Cardiac muscle cell (in vitro differentiated cells and primary cell): Measurements from ENCODE around the gene XRRA1. TPM values are rescaled to one million over a fixed set of nuclear protein-coding genes. Genes with fewer than 3 reads are reported as not detected.

ENCODE experiments used
- DNase-seq, 2 donors: peaks; one replicate each; pipeline versions ENCODE4 v3.0.0 to v3.0.0-alpha.2; 2010 to 2017; ENCODE audit warnings: low read depth in 1 of 2, low spot score in 1 of 2
- H3K27ac ChIP-seq: fragments of 200-600 bp; sonication (generic); 2 replicates; pipeline ENCODE4 v1.5.1; 2016
- H3K27me3 ChIP-seq: fragments of 200-600 bp; sonication (generic); 2 replicates; pipeline ENCODE4 v1.6.0; 2016; ENCODE audit warnings: control low read depth
- H3K36me3 ChIP-seq: fragments of 200-600 bp; sonication (generic); 2 replicates; pipeline ENCODE4 v1.5.1; 2016; ENCODE audit warnings: control low read depth
- H3K4me1 ChIP-seq: fragments of 200-600 bp; sonication (generic); 2 replicates; pipeline ENCODE4 v1.8.1; 2017; ENCODE audit warnings: low read depth, mild to moderate bottlenecking, mixed run types
- H3K4me3 ChIP-seq: fragments of 200-600 bp; sonication (generic); 2 replicates; pipeline ENCODE4 v1.5.1; 2016; ENCODE audit warnings: mild to moderate bottlenecking
- H3K9me3 ChIP-seq: fragments of 200-600 bp; sonication (generic); 2 replicates; pipeline ENCODE4 v1.5.1; 2017; ENCODE audit warnings: low read depth, mild to moderate bottlenecking, control low read depth
- CTCF ChIP-seq: IDR thresholded peaks from 2 replicates; pipeline ENCODE4 v1.5.1; 2012; ENCODE audit warnings: low read depth, mild to moderate bottlenecking, low read length
- polyA plus RNA-seq: library from polyadenylated mRNA; unstranded; fragments of >200 nt; fragmentation: Nextera tagmentation; extraction: Ambion mirVana; gene quantifications from 2 replicates; pipeline ENCODE4 v1.2.1, GENCODE V29; 2016
- total RNA-seq: library from RNA; depleted of rRNA; stranded (reverse); fragments of >200 nt; gene quantifications from 2 replicates; pipeline ENCODE4 v1.2.3, GENCODE V29; 2016

The XRRA1 gene
- total and polyA plus RNA-seq, 2 experiments from 2014 or later = 16.0 to 35.9 TPM

- H3K4me1 ChIP-seq = peaks cover 11% of the 10 kb centered on the region
- no peak for TF ChIP-seq CTCF
- no peak overlapping the region for H3K4me3 ChIP-seq
- no peak for DNase-seq
- no peaks in the 10 kb centered on the region for H3K27me3 ChIP-seq
- H3K27ac ChIP-seq = no peak overlapping the region
- no peaks in the 10 kb centered on the region for H3K9me3 ChIP-seq
- H3K36me3 ChIP-seq = no peaks in the 10 kb centered on the region
Measured at GRCh38 chr11:74818283-74818946, 130.5 kb downstream of the XRRA1 start.

GRCh38 chr11:74816664-74817063 is 132.2 kb downstream of the XRRA1 start:
- H3K36me3 ChIP-seq = no peaks in the 10 kb centered on the region
- H3K27me3 ChIP-seq = no peaks in the 10 kb centered on the region
- peak overlapping the region; percentile 39 for H3K27ac ChIP-seq
- no peak for DNase-seq
- H3K4me3 ChIP-seq = no peak overlapping the region
- peaks cover 4% of the 10 kb centered on the region for H3K4me1 ChIP-seq
- no peaks in the 10 kb centered on the region for H3K9me3 ChIP-seq
- no peak for TF ChIP-seq CTCF

- no peak for TF ChIP-seq CTCF
- H3K36me3 ChIP-seq = no peaks in the 10 kb centered on the region
Measured at GRCh38 chr11:74815966-74816365, 132.9 kb downstream of the XRRA1 start.

GRCh38 chr11:74809801-74810200 is 139.1 kb downstream of the XRRA1 start:
- Histone ChIP-seq H3K27me3 (no peaks in the 10 kb centered on the region), H3K27ac (no peak overlapping the region), H3K4me3 (no peak overlapping the region), H3K36me3 (no peaks in the 10 kb centered on the region), H3K4me1 (no peaks in the 10 kb centered on the region), H3K9me3 (no peaks in the 10 kb centered on the region)
- DNase-seq = no peak
- no peak for TF ChIP-seq CTCF

More at GRCh38 chr11:74815966-74816365, 132.9 kb downstream of the XRRA1 start:
- Histone ChIP-seq H3K9me3 (no peaks in the 10 kb centered on the region), H3K4me1 (peaks cover 4% of the 10 kb centered on the region), H3K4me3 (no peak overlapping the region), H3K27ac (no peak overlapping the region), H3K27me3 (no peaks in the 10 kb centered on the region)
- no peak for DNase-seq

- DNase-seq = no peak
Measured at GRCh38 chr11:74806267-74806666, 142.6 kb downstream of the XRRA1 start.

More at GRCh38 chr11:74806267-74806666, 142.6 kb downstream of the XRRA1 start:
- Histone ChIP-seq H3K4me3 (no peak overlapping the region), H3K4me1 (no peaks in the 10 kb centered on the region), H3K36me3 (no peaks in the 10 kb centered on the region), H3K27me3 (no peaks in the 10 kb centered on the region), H3K9me3 (no peaks in the 10 kb centered on the region), H3K27ac (no peak overlapping the region)
- no peak for TF ChIP-seq CTCF
